ENCODE data around the gene DIABLO.
"Not testable (repeated sequence)": the region's sequence is repeated elsewhere in the genome, so short reads cannot be mapped to it uniquely, and the experiment has no call there.

GRCh38 chr12:122260735-122261134 lies 34.9 kb upstream of the DIABLO start:
- not testable (repeated sequence) for TF ChIP-seq CTCF (conservative IDR thresholded peaks at IDR 0.05; ENCODE audit: low read depth, low read length); EZH2phosphoT487 (IDR thresholded peaks at IDR 0.05; ENCODE audit: borderline replicate concordance, low read length); EZH2 (IDR thresholded peaks at IDR 0.05; ENCODE audit: low read length, unreplicated experiment)

Data from PC-3 (cell line).